PC-9 (cell line): Measurements from ENCODE around the gene CCDC33. TPM values are rescaled to one million over a fixed set of nuclear protein-coding genes. Genes with fewer than 3 reads are reported as not detected.

Experiments
- BruUV-seq: library from RNA; stranded (reverse); fragments of 400-500 nt; replicated peaks from 2 replicates; lab custom pipeline; 2021; lab: Mats Ljungman, UMichigan
- CTCF ChIA-PET: fragments of 300-600 bp; sonication (Branson Sonifier 250); formaldehyde crosslinking; loops from one replicate; lab custom pipeline; 2022; ENCODE audit warnings: antibody characterized with exemption; lab: Charles Lee
- POLR2A ChIA-PET: fragments of 300-600 bp; sonication (Branson Sonifier 250); formaldehyde crosslinking; loops from one replicate; lab custom pipeline; 2022; ENCODE audit warnings: antibody characterized with exemption; ENCODE audit not compliant: unreplicated experiment; lab: Charles Lee
- DNase-seq, 2 experiments: peaks; one replicate each; pipeline versions ENCODE4 v3.0.0 to v3.0.0-alpha.2; 2015 to 2022; ENCODE audit warnings: mixed read lengths in 1 of 2
- H2AFZ ChIP-seq: fragments of 200-600 bp; sonication (generic); 2 replicates; pipeline ENCODE4 v1.8.1; 2017; ENCODE audit warnings: antibody characterized with exemption
- H3F3A ChIP-seq: fragments of 200-600 bp; sonication (generic); 2 replicates; pipeline ENCODE4 v1.8.1; 2017; ENCODE audit warnings: antibody characterized with exemption, mild to moderate bottlenecking, low read depth; ENCODE audit not compliant: insufficient read depth
- H3K27ac ChIP-seq: fragments of 200-600 bp; sonication (generic); 2 replicates; pipeline ENCODE4 v1.6.1; 2016; ENCODE audit warnings: mixed run types
- H3K27me3 ChIP-seq: fragments of 200-600 bp; sonication (generic); 2 replicates; pipeline ENCODE4 v1.6.1; 2016; ENCODE audit warnings: low read depth, mixed run types; ENCODE audit not compliant: insufficient read depth
- H3K36me3 ChIP-seq: fragments of 200-600 bp; sonication (generic); 2 replicates; pipeline ENCODE4 v1.6.1; 2016; ENCODE audit warnings: low read depth, mixed run types
- H3K4me1 ChIP-seq: fragments of 200-600 bp; sonication (generic); replicated peaks from 2 replicates; pipeline ENCODE4 v1.6.1; 2016; ENCODE audit warnings: mixed run types; ENCODE audit not compliant: insufficient read depth
- H3K4me2 ChIP-seq: fragments of 200-600 bp; sonication (generic); 2 replicates; pipeline ENCODE4 v1.6.1; 2017; ENCODE audit warnings: mixed run types
- H3K4me3 ChIP-seq: fragments of 200-600 bp; sonication (generic); 2 replicates; pipeline ENCODE4 v1.6.1; 2016; ENCODE audit warnings: mixed run types
- H3K79me2 ChIP-seq: fragments of 200-600 bp; sonication (generic); 2 replicates; pipeline ENCODE4 v1.6.1; 2017; ENCODE audit warnings: low read depth, mixed run types
- H3K9me2 ChIP-seq: fragments of 200-600 bp; sonication (generic); 2 replicates; pipeline ENCODE4 v1.8.1; 2017; ENCODE audit warnings: mild to moderate bottlenecking; ENCODE audit not compliant: insufficient read depth
- H3K9me3 ChIP-seq: fragments of 200-600 bp; sonication (generic); 2 replicates; pipeline ENCODE4 v1.8.1; 2016; ENCODE audit warnings: low read depth; ENCODE audit not compliant: insufficient read depth
- H4K20me1 ChIP-seq: fragments of 200-600 bp; sonication (generic); 2 replicates; pipeline ENCODE4 v1.8.1; 2017; ENCODE audit not compliant: insufficient read depth
- EZH2 ChIP-seq: fragments of 200-600 bp; sonication (generic); IDR thresholded peaks from 2 replicates; pipeline ENCODE4 v1.8.0; 2017; ENCODE audit warnings: antibody characterized with exemption, low read depth
- intact Hi-C: fragments of 100-400 bp; cut with micrococcal nuclease; formaldehyde crosslinking; loops from one replicate; pipeline ENCODE4 v1.10.0; 2022; ENCODE audit not compliant: unreplicated experiment
- total RNA-seq: library from RNA; stranded (reverse); gene quantifications from 2 replicates; pipeline ENCODE4 v1.2.3, GENCODE V29; 2021
- TF ChIP-seq, protein P1 (sequence below): fragments of 200-600 bp; sonication (generic); conservative IDR thresholded peaks from 2 replicates; pipeline ENCODE4 v1.6.1; 2017; ENCODE audit warnings: mixed run types, antibody characterized with exemption, mild to moderate bottlenecking, moderate library complexity

CCDC33 gene
- total RNA-seq, 1 experiment from 2014 or later = 7.5 TPM

DNA sequence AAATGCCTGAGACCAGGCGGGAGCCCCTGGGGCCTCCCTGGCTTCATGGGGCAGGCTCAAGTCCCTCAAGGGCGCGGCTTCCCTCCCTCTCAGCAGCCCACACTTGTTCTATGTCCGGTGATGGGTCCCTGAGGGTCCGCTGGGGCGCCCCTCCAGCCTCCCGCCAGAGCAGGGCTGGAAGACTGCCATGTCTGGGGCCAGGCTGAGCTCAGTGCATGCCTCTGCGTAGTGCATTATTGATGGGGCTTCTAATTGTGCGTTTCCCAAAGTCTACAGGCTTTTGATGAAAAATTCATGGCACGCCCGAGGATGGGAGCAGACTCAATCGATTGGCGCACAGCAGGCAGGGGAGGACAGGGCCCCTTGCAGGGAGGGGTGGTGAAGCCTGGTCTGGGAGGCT lies 80.0 kb downstream of the CCDC33 start:
- H3K27me3 ChIP-seq = no peaks in the 10 kb centered on the region
- no peaks in the 10 kb centered on the region for H3K4me1 ChIP-seq
- peaks cover 6% of the 10 kb centered on the region; the same call in 1 of the 2 replicates for H3F3A ChIP-seq
- no peaks in the 10 kb centered on the region for H4K20me1 ChIP-seq
- ChIA-PET POLR2A (no interaction called here), CTCF (no interaction called here)
- no peak for DNase-seq
- TF ChIP-seq, protein P1, sequence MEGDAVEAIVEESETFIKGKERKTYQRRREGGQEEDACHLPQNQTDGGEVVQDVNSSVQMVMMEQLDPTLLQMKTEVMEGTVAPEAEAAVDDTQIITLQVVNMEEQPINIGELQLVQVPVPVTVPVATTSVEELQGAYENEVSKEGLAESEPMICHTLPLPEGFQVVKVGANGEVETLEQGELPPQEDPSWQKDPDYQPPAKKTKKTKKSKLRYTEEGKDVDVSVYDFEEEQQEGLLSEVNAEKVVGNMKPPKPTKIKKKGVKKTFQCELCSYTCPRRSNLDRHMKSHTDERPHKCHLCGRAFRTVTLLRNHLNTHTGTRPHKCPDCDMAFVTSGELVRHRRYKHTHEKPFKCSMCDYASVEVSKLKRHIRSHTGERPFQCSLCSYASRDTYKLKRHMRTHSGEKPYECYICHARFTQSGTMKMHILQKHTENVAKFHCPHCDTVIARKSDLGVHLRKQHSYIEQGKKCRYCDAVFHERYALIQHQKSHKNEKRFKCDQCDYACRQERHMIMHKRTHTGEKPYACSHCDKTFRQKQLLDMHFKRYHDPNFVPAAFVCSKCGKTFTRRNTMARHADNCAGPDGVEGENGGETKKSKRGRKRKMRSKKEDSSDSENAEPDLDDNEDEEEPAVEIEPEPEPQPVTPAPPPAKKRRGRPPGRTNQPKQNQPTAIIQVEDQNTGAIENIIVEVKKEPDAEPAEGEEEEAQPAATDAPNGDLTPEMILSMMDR = no peak
- no peak for TF ChIP-seq EZH2
- no peak overlapping the region for H2AFZ ChIP-seq
- H3K36me3 ChIP-seq = no peaks in the 10 kb centered on the region
- no peak overlapping the region for H3K27ac ChIP-seq
- no peaks in the 10 kb centered on the region for H3K9me3 ChIP-seq
- H3K4me2 ChIP-seq = no peak overlapping the region
- no TSS peak for BruUV-seq
- no peak overlapping the region for H3K4me3 ChIP-seq
- H3K9me2 ChIP-seq = no peaks in the 10 kb centered on the region
- intact Hi-C loops = no loop called here
- no peaks in the 10 kb centered on the region for H3K79me2 ChIP-seq

DNA sequence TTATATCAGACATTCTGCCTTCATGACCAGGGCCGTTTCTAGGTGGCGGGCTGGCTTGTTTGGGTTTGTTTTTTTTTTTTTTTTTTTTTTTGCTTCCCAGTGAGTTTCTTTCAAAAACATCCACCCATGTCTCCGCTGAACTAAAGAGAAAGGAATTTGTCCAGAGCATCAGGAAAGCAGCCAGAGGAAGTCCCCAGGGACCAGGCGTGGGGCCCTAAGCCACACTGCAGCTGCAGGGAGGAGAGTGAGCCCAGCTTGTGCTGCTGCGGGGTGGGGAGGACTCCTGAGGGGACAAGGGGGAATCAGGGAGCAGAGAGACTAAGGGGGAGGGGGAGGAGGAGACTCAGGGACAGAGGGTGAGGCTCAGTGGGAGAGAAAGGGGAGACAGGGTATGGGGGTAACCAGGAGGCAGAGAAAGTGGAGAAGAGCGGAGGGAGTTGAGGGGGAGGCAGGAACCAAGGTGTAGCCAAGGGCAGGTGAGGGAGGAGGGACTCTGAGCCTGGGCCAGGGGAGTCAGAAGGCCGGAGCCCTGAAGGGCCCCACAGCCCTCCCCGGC lies 81.8 kb downstream of the CCDC33 start:
- DNase-seq = peak in 1 of 2 experiments; percentile 24
- Histone ChIP-seq H2AFZ (no peak overlapping the region), H4K20me1 (no peaks in the 10 kb centered on the region), H3K9me3 (no peaks in the 10 kb centered on the region), H3K27me3 (no peaks in the 10 kb centered on the region), H3K4me3 (no peak overlapping the region), H3K4me1 (no peaks in the 10 kb centered on the region), H3K4me2 (no peak overlapping the region), H3F3A (peaks cover 6% of the 10 kb centered on the region; the same call in 1 of the 2 replicates), H3K36me3 (no peaks in the 10 kb centered on the region), H3K9me2 (no peaks in the 10 kb centered on the region), H3K79me2 (no peaks in the 10 kb centered on the region), H3K27ac (no peak overlapping the region)
- POLR2A ChIA-PET = no interaction called here
- CTCF ChIA-PET = interaction anchor here (0.7 to 0.9 kb wide), 2 partner anchors 22 to 251 kb away, joined by 8 to 12 read pairs; no protein-coding TSS in a partner anchor
- intact Hi-C loops = no loop called here
- no TSS peak for BruUV-seq
- TF ChIP-seq EZH2 = no peak
- TF ChIP-seq, protein P1 = no peak

DNA sequence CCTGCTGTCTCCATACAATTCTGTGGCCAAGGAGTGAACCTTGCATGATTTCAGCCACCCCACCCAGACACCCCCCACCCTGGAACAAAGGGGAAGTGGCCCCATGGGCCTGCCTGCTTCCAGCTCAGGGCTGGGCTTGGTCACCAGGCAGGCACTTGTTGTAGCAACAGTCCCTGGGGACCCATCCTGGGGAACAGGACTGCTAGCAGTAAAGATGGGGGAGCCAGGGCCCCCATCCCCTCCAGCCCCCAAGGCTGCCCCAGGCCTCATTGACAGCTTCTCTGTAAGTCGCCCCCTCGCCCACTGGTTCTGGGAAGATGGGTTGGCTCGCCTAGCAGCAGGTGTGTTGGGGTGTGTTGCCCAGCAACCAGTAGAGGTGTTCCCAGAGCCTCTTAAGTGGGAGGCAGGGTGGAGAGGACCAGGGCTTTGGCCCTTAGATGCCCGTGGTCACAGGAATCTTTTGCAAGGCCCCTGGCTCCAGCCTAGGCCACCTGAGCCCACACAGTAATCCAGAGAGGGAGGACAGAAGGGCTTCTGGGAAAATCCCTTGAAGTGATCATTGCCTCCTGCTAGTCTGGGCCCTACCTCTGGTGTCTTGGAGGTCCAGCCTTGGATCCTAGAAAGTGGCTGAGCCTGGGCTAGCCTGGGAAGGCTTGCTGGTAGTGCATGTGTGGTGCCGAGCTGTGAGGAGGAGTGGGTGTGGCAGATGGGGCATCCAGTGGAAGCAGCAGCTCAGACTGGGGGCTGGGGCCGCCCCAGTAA lies 82.4 kb downstream of the CCDC33 start:
- H3K9me3 ChIP-seq = no peaks in the 10 kb centered on the region
- H3K9me2 ChIP-seq = no peaks in the 10 kb centered on the region
- no peak overlapping the region for H3K4me3 ChIP-seq
- BruUV-seq = no TSS peak
- TF ChIP-seq, protein P1 = no peak
- TF ChIP-seq EZH2 = no peak
- no peaks in the 10 kb centered on the region for H3K36me3 ChIP-seq
- no peak overlapping the region for H2AFZ ChIP-seq
- no peaks in the 10 kb centered on the region for H3K4me1 ChIP-seq
- intact Hi-C loops = no loop called here
- no peaks in the 10 kb centered on the region for H3K27me3 ChIP-seq
- POLR2A ChIA-PET = no interaction called here
- peaks cover 6% of the 10 kb centered on the region; the same call in 1 of the 2 replicates for H3F3A ChIP-seq
- DNase-seq = peak in 1 of 2 experiments; percentile 18
- H3K79me2 ChIP-seq = no peaks in the 10 kb centered on the region
- CTCF ChIA-PET = interaction anchor here (0.7 kb wide), 1 partner anchor 22 kb away, joined by 12 read pairs; no protein-coding TSS in a partner anchor
- no peak overlapping the region for H3K4me2 ChIP-seq
- no peak overlapping the region for H3K27ac ChIP-seq
- no peaks in the 10 kb centered on the region for H4K20me1 ChIP-seq
